KOPT-K1 (cell line): ENCODE data around the gene MLPH.
"Not testable (repeated sequence)": the region's sequence is repeated elsewhere in the genome, so short reads cannot be mapped to it uniquely, and the experiment has no call there.

ENCODE experiments used
- H3K27ac ChIP-seq: fragments of 200-600 bp; sonication (generic); 2 replicates; pipeline ENCODE4 v1.5.1; 2016; ENCODE audit warnings: antibody characterized with exemption, mild to moderate bottlenecking, low read depth, low read length; ENCODE audit not compliant: poor library complexity, severe bottlenecking
- H3K36me3 ChIP-seq: fragments of 200-600 bp; sonication (generic); 2 replicates; pipeline ENCODE4 v1.5.1; 2017; ENCODE audit warnings: antibody characterized with exemption, mild to moderate bottlenecking, low read length, moderate library complexity; ENCODE audit not compliant: insufficient read depth
- H3K9me3 ChIP-seq: fragments of 200-600 bp; sonication (generic); 2 replicates; pipeline ENCODE4 v1.5.1; 2017; ENCODE audit warnings: antibody characterized with exemption, low read length, mild to moderate bottlenecking; ENCODE audit not compliant: insufficient read depth, poor library complexity, severe bottlenecking

Gene MLPH

GRCh38 chr2:237590272-237591140 is 103.5 kb downstream of the MLPH start, which contains the start of gene RAB17:
RAB17 (minus strand) TSS chr2:237590734; CDS start chr2:237586154, 4,580 bp downstream.
- H3K27ac ChIP-seq, result no peak within 1 kb of the TSS
- no peaks in the 10 kb centered on the region for H3K9me3 ChIP-seq
- no peaks in the 10 kb centered on the region for H3K36me3 ChIP-seq

- Histone ChIP-seq H3K9me3 (no peaks in the 10 kb centered on the region), H3K27ac (no peak overlapping the region), H3K36me3 (no peaks in the 10 kb centered on the region)
Measured at GRCh38 chr2:237591141-237591881, 104.3 kb downstream of the MLPH start.

GRCh38 chr2:237592425-237592980 is 105.5 kb downstream of the MLPH start:
- no peak overlapping the region for H3K27ac ChIP-seq

GRCh38 chr2:237593036-237593435 is 106.0 kb downstream of the MLPH start:
- no peaks in the 10 kb centered on the region for H3K9me3 ChIP-seq
- no peaks in the 10 kb centered on the region for H3K36me3 ChIP-seq
- H3K27ac ChIP-seq, result no peak overlapping the region

More at GRCh38 chr2:237592425-237592980, 105.5 kb downstream of the MLPH start:
- no peaks in the 10 kb centered on the region for H3K9me3 ChIP-seq
- no peaks in the 10 kb centered on the region for H3K36me3 ChIP-seq

- no peak overlapping the region for H3K27ac ChIP-seq
- no peaks in the 10 kb centered on the region for H3K9me3 ChIP-seq
- no peaks in the 10 kb centered on the region for H3K36me3 ChIP-seq
Measured at GRCh38 chr2:237593596-237594320, 106.7 kb downstream of the MLPH start.

GRCh38 chr2:237594514-237594871 is 107.4 kb downstream of the MLPH start:
- H3K36me3 ChIP-seq, result no peaks in the 10 kb centered on the region

GRCh38 chr2:237595829-237596519 is 108.9 kb downstream of the MLPH start:
- H3K9me3 ChIP-seq, H3K27ac ChIP-seq, H3K36me3 ChIP-seq: not testable (repeated sequence)

More at GRCh38 chr2:237594514-237594871, 107.4 kb downstream of the MLPH start:
- Histone ChIP-seq H3K27ac (no peak overlapping the region), H3K9me3 (no peaks in the 10 kb centered on the region)

GRCh38 chr2:237596520-237597195 is 109.6 kb downstream of the MLPH start:
- Histone ChIP-seq H3K9me3 (no peaks in the 10 kb centered on the region), H3K27ac (no peak overlapping the region), H3K36me3 (no peaks in the 10 kb centered on the region)

GRCh38 chr2:237597196-237598145 is 110.4 kb downstream of the MLPH start:
- Histone ChIP-seq H3K9me3 (no peaks in the 10 kb centered on the region), H3K27ac (no peak overlapping the region), H3K36me3 (no peaks in the 10 kb centered on the region)

GRCh38 chr2:237598468-237599208 is 111.6 kb downstream of the MLPH start:
- H3K36me3 ChIP-seq, result no peaks in the 10 kb centered on the region
- no peaks in the 10 kb centered on the region for H3K9me3 ChIP-seq
- H3K27ac ChIP-seq, result no peak overlapping the region

- Histone ChIP-seq H3K27ac (no peak overlapping the region), H3K36me3 (no peaks in the 10 kb centered on the region), H3K9me3 (no peaks in the 10 kb centered on the region)
Measured at GRCh38 chr2:237599465-237600110, 112.5 kb downstream of the MLPH start.

GRCh38 chr2:237600205-237600846 is 113.3 kb downstream of the MLPH start:
- Histone ChIP-seq H3K9me3 (no peaks in the 10 kb centered on the region), H3K36me3 (no peaks in the 10 kb centered on the region), H3K27ac (no peak overlapping the region)
